MM.1S (cell line): ENCODE data around the gene AIRE.

Source experiments
- CTCF ChIP-seq: fragments of 300-600 bp; sonication (generic); IDR thresholded peaks from 2 replicates; pipeline ENCODE4 v1.5.1; 2016; ENCODE audit warnings: antibody characterized with exemption, low read length, mixed read lengths
- EZH2 ChIP-seq: fragments of 300-600 bp; sonication (generic); optimal IDR thresholded peaks from 2 replicates; pipeline ENCODE3; 2017; ENCODE audit warnings: low read depth, mild to moderate bottlenecking, antibody characterized with exemption, low read length, mixed read lengths
- EZH2phosphoT487 ChIP-seq: fragments of 300-600 bp; sonication (generic); IDR thresholded peaks from 2 replicates; pipeline ENCODE4 v1.6.1; 2018; ENCODE audit warnings: antibody characterized with exemption, low read length

GRCh38 chr21:44324106-44324853, 38.6 kb downstream of the AIRE start:
- no peak for TF ChIP-seq CTCF
- no peak for TF ChIP-seq EZH2
- no peak for TF ChIP-seq EZH2phosphoT487
